ENCODE data around the gene S100A4. TPM values are rescaled to one million over a fixed set of nuclear protein-coding genes. Genes with fewer than 3 reads are reported as not detected.

The S100A4 gene
- total and polyA plus RNA-seq, 7 donors = 27.0 to 155 (median 54.7) TPM

- ATAC-seq = peak; percentile 58 to 77 (median 68)
- H3K27ac ChIP-seq = peak overlapping the region; percentile 15
- DNase-seq = peak; percentile 88 to 92
- no peaks in the 10 kb centered on the region for H3K36me3 ChIP-seq (ENCODE audit: insufficient read depth in 1 of 2, low read depth in 1 of 2)
- intact Hi-C loops (cut with DNase I) = loop anchor here (1.0 to 2.0 kb wide), 2 partner anchors 35 to 36 kb away; no protein-coding TSS in a partner anchor
- H3K4me1 ChIP-seq = peaks cover 12% of the 10 kb centered on the region
- WGBS, 3 donors = 22 to 28% (median 24%) methylated on average over 34 of the region's 34 CpGs
- H3K27me3 ChIP-seq (ENCODE audit: insufficient read depth in 3 of 3, low read length in 2 of 3) = peaks cover 0 to 12% (median 0%) of the 10 kb centered on the region in 3 donors
- peak overlapping the region; percentile 77 for H3K4me3 ChIP-seq
- no peaks in the 10 kb centered on the region for H3K9me3 ChIP-seq
- TF ChIP-seq, protein P1, sequence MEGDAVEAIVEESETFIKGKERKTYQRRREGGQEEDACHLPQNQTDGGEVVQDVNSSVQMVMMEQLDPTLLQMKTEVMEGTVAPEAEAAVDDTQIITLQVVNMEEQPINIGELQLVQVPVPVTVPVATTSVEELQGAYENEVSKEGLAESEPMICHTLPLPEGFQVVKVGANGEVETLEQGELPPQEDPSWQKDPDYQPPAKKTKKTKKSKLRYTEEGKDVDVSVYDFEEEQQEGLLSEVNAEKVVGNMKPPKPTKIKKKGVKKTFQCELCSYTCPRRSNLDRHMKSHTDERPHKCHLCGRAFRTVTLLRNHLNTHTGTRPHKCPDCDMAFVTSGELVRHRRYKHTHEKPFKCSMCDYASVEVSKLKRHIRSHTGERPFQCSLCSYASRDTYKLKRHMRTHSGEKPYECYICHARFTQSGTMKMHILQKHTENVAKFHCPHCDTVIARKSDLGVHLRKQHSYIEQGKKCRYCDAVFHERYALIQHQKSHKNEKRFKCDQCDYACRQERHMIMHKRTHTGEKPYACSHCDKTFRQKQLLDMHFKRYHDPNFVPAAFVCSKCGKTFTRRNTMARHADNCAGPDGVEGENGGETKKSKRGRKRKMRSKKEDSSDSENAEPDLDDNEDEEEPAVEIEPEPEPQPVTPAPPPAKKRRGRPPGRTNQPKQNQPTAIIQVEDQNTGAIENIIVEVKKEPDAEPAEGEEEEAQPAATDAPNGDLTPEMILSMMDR (IDR thresholded peaks at IDR 0.05) = peak; percentile 70
These were observed 12.6 kb downstream of the S100A4 start for GRCh38 chr1:153532769-153533599.

DNA sequence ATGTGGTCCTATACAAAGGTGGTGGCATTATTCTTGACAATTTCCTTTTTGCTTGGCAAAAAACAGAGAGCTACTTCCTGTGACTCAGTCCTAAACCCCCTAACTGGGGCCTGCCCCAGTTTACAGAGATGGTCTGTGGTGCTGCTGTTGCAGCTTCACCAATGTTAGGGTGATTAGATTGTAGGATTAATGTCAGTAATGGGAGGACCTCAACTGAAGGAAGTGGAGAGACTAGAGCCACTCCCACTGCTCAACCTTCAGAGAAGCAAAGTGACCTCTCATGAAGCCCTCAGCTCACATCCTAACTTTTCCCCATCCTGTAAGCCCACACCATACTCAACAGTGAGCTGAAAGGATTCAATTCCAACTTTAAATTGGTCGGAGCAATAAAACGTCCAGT, 13.4 kb downstream of the S100A4 start:
- no peak for ATAC-seq
- DNase-seq = no peak
- TF ChIP-seq, protein P1 (IDR thresholded peaks at IDR 0.05) = no peak
- Histone ChIP-seq H3K27me3 (ENCODE audit: insufficient read depth in 3 of 3, low read length in 2 of 3) (peaks cover 0 to 12% (median 0%) of the 10 kb centered on the region in 3 donors), H3K36me3 (ENCODE audit: insufficient read depth in 1 of 2, low read depth in 1 of 2) (no peaks in the 10 kb centered on the region), H3K4me3 (no peak overlapping the region), H3K27ac (no peak overlapping the region), H3K4me1 (peaks cover 12% of the 10 kb centered on the region), H3K9me3 (no peaks in the 10 kb centered on the region)
- WGBS, 3 donors = 69 to 84% (median 69%) methylated on average over 2 of the region's 2 CpGs
- intact Hi-C loops (cut with DNase I) = loop anchor here in 1 of 2 donors (2.0 kb wide), 1 partner anchor 37 kb away; no protein-coding TSS in a partner anchor

DNA sequence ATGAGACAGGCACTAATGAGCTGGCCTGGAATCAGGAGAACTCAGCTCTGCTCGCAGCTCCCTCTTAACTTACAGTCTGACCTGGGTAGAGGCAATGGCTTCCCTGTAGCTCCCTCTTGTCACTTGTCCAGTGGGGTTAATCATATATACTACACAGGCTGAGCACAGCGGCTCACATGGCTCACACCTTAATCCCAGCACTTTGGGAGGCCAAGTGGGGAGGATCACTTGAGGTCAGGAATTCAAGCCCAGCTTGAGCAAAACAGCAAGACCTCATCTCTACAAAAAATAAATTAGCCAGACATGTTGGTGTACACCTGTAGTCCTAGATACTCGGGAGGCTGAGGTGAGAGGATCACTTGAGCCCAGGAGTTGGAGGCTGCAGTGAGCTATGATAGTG, 14.0 kb downstream of the S100A4 start:
- peaks cover 12% of the 10 kb centered on the region for H3K4me1 ChIP-seq
- no peaks in the 10 kb centered on the region for H3K36me3 ChIP-seq (ENCODE audit: insufficient read depth in 1 of 2, low read depth in 1 of 2)
- H3K4me3 ChIP-seq = no peak overlapping the region
- intact Hi-C loops (cut with DNase I) = loop anchor here in 1 of 2 donors (2.0 kb wide), 1 partner anchor 37 kb away; no protein-coding TSS in a partner anchor
- no peak overlapping the region for H3K27ac ChIP-seq
- DNase-seq (no peak), ATAC-seq (no peak)
- no peaks in the 10 kb centered on the region for H3K9me3 ChIP-seq
- 84 to 86% (median 86%) methylated on average over 3 of the region's 3 CpGs for WGBS, 3 donors
- TF ChIP-seq, protein P1 (IDR thresholded peaks at IDR 0.05) = no peak
- peaks cover 0 to 12% (median 0%) of the 10 kb centered on the region in 3 donors for H3K27me3 ChIP-seq (ENCODE audit: insufficient read depth in 3 of 3, low read length in 2 of 3)

- Histone ChIP-seq H3K4me3 (no peak overlapping the region), H3K27me3 (ENCODE audit: insufficient read depth in 3 of 3, low read length in 2 of 3) (peaks cover 0 to 4% (median 0%) of the 10 kb centered on the region in 3 donors), H3K36me3 (ENCODE audit: insufficient read depth in 1 of 2, low read depth in 1 of 2) (no peaks in the 10 kb centered on the region), H3K9me3 (no peaks in the 10 kb centered on the region), H3K4me1 (no peaks in the 10 kb centered on the region), H3K27ac (no peak overlapping the region)
- ATAC-seq = no peak
- TF ChIP-seq, protein P1 (IDR thresholded peaks at IDR 0.05) = no peak
- 88 to 92% (median 88%) methylated on average over 5 of the region's 5 CpGs for WGBS, 3 donors
- no peak for DNase-seq
- intact Hi-C loops (cut with DNase I) = no loop called here
These were observed 17.9 kb downstream of the S100A4 start for GRCh38 chr1:153527683-153528040.
